H1 (cell line): ENCODE results near the gene MID1. TPM values are rescaled to one million over a fixed set of nuclear protein-coding genes. Genes with fewer than 3 reads are reported as not detected.

ENCODE experiments used
- SIN3A ChIP-seq, 2 experiments: IDR thresholded peaks in 1 of 2; conservative IDR thresholded peaks in 1 of 2; 2 replicates each; pipeline ENCODE4 v1.6.1; 2011 to 2012; ENCODE audit warnings: low read length in 2 of 2, improper control_type of control experiment in 1 of 2, low read depth in 1 of 2, mild to moderate bottlenecking in 1 of 2
- polyA plus RNA-seq, 7 experiments: library from polyadenylated mRNA; depleted of rRNA in 3 of 7; stranded (reverse) in 5 of 7; unstranded in 2 of 7; fragments of >200 nt in 5 of 7; fragments of 200-250 nt in 2 of 7; gene quantifications; 1 replicate in 5 of 7; 2 replicates in 1 of 7; 4 replicates in 1 of 7; pipeline versions ENCODE4 v1.2.1 to v1.2.3, GENCODE V29; 2011 to 2013; ENCODE audit warnings: missing spikeins in 2 of 7, mixed read lengths in 2 of 7
- total RNA-seq: library from RNA; stranded (reverse); fragmentation: NEBNext Ultra II Directional; extraction: Animal tissue kit (Norgen Biotek cat#: 25700); gene quantifications from 2 replicates; pipeline ENCODE4 v1.2.1, GENCODE V29; 2021

MID1 gene
- total and polyA plus RNA-seq, 2 of the 8 experiments (the other 6 are each of a cell fraction or from before 2014, with no cell fraction given), result 12.9 to 54.3 TPM

- TF ChIP-seq SIN3A (conservative IDR thresholded peaks at IDR 0.05 in 1 of 2, IDR thresholded peaks at IDR 0.05 in 1 of 2; ENCODE audit: low read depth in 1 of 2, low read length in 2 of 2), result no peak
These were observed 2.4 kb downstream of the MID1 start (continued) for GRCh38 chrX:10617999-10618351.
